ENCODE results near the gene DLG5. TPM values are rescaled to one million over a fixed set of nuclear protein-coding genes. Genes with fewer than 3 reads are reported as not detected.

The DLG5 gene
- total and polyA plus RNA-seq, 9 of the 15 experiments (the other 6 are each of a cell fraction or from before 2014, with no cell fraction given): 1.4 to 26.8 (median 11.2) TPM

GRCh38 chr10:77819210-77820112 is 107.1 kb downstream of the DLG5 start:
- no peaks in the 10 kb centered on the region for H3K27me3 ChIP-seq (ENCODE audit: control insufficient read depth in 2 of 2, insufficient read depth in 2 of 2, low read length in 2 of 2)
- H3K27ac ChIP-seq (ENCODE audit: extremely low read depth, low read depth, low read length): no peak overlapping the region
- POLR2A ChIA-PET: interaction anchor here (0.7 to 1.4 kb wide), 3 partner anchors 10 to 13 kb away, joined by 3 to 4 read pairs (median 4); no protein-coding TSS in a partner anchor
- no peak for FAIRE-seq
- 0 out of 5 replicates have a peak, but pooled peaks cover 0 to 3% of the 10 kb centered on the region in 2 experiments for H3K4me1 ChIP-seq (replicated peaks in 1 of 2; ENCODE audit: control insufficient read depth in 2 of 2, insufficient read depth in 2 of 2, low read length in 2 of 2)
- H3K9ac ChIP-seq (ENCODE audit: insufficient read depth in 1 of 2, low read depth in 2 of 2, low read length in 2 of 2): no peak overlapping the region
- ATAC-seq: no peak
- H3K4me2 ChIP-seq (ENCODE audit: insufficient read depth, low read length): no peak overlapping the region
- CTCF ChIA-PET (ENCODE audit: low intra/inter-chr PET ratio): no interaction called here
- H3K4me3 ChIP-seq: no peak overlapping the region
- no TSS peak for BruUV-seq (replicated peaks)
- DNase-seq (ENCODE audit: extremely low read depth in 1 of 4, low spot score in 3 of 4): no peak
- no peaks in the 10 kb centered on the region for H3K9me3 ChIP-seq (replicated peaks; ENCODE audit: control insufficient read depth, insufficient read depth, low read depth, low read length)
- in situ Hi-C loops (cut with MboI): no loop called here
- peaks cover 2% of the 10 kb centered on the region for H3K9me1 ChIP-seq (ENCODE audit: control insufficient read depth, insufficient read depth, low read length)
- intact Hi-C loops (cut with micrococcal nuclease): no loop called here
- peaks cover 75% of the 10 kb centered on the region for H3K36me3 ChIP-seq (ENCODE audit: control insufficient read depth, insufficient read depth, low read length)
- TF ChIP-seq, protein P1, sequence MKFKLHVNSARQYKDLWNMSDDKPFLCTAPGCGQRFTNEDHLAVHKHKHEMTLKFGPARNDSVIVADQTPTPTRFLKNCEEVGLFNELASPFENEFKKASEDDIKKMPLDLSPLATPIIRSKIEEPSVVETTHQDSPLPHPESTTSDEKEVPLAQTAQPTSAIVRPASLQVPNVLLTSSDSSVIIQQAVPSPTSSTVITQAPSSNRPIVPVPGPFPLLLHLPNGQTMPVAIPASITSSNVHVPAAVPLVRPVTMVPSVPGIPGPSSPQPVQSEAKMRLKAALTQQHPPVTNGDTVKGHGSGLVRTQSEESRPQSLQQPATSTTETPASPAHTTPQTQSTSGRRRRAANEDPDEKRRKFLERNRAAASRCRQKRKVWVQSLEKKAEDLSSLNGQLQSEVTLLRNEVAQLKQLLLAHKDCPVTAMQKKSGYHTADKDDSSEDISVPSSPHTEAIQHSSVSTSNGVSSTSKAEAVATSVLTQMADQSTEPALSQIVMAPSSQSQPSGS (CRISPR knock-in tag; IDR thresholded peaks at IDR 0.05): no peak
- no peaks in the 10 kb centered on the region for H3K79me2 ChIP-seq (ENCODE audit: control insufficient read depth, insufficient read depth, low read length)
- WGBS (ENCODE audit: insufficient coverage, low coverage, missing lambda C conversion rate): 87% methylated on average over 20 of the region's 20 CpGs
- 0 out of 2 replicates have a peak, but pooled peaks cover 3% of the 10 kb centered on the region for H4K20me1 ChIP-seq (replicated peaks; ENCODE audit: control insufficient read depth, insufficient read depth, low read length)
- no peak overlapping the region for H2AFZ ChIP-seq (ENCODE audit: low read depth, low read length)

GRCh38 chr10:77818378-77818777 is 108.2 kb downstream of the DLG5 start:
- no TSS peak for BruUV-seq (replicated peaks)
- no peak overlapping the region for H3K9ac ChIP-seq (ENCODE audit: insufficient read depth in 1 of 2, low read depth in 2 of 2, low read length in 2 of 2)
- DNase-seq (ENCODE audit: extremely low read depth in 1 of 4, low spot score in 3 of 4) (no peak), ATAC-seq (no peak), FAIRE-seq (no peak)
- 0 out of 2 replicates have a peak, but pooled peaks cover 3% of the 10 kb centered on the region for H4K20me1 ChIP-seq (replicated peaks; ENCODE audit: control insufficient read depth, insufficient read depth, low read length)
- no peaks in the 10 kb centered on the region for H3K79me2 ChIP-seq (ENCODE audit: control insufficient read depth, insufficient read depth, low read length)
- H3K4me3 ChIP-seq: no peak overlapping the region
- no peaks in the 10 kb centered on the region for H3K27me3 ChIP-seq (ENCODE audit: control insufficient read depth in 2 of 2, insufficient read depth in 2 of 2, low read length in 2 of 2)
- in situ Hi-C loops (cut with MboI): no loop called here
- POLR2A ChIA-PET: interaction anchor here (0.7 to 1.4 kb wide), 3 partner anchors 9 to 18 kb away, joined by 3 to 4 read pairs (median 3); no protein-coding TSS in a partner anchor
- CTCF ChIA-PET (ENCODE audit: low intra/inter-chr PET ratio): no interaction called here
- 72% methylated on average over 4 of the region's 4 CpGs for WGBS (ENCODE audit: insufficient coverage, low coverage, missing lambda C conversion rate)
- TF ChIP-seq ZNF282 (CRISPR knock-in tag; IDR thresholded peaks at IDR 0.05) (no peak), TOE1 (IDR thresholded peaks at IDR 0.05; ENCODE audit: borderline replicate concordance) (no peak), TOE1 (CRISPR knock-in tag; IDR thresholded peaks at IDR 0.05; ENCODE audit: borderline replicate concordance, low read depth) (no peak)
- TF ChIP-seq, protein P2, sequence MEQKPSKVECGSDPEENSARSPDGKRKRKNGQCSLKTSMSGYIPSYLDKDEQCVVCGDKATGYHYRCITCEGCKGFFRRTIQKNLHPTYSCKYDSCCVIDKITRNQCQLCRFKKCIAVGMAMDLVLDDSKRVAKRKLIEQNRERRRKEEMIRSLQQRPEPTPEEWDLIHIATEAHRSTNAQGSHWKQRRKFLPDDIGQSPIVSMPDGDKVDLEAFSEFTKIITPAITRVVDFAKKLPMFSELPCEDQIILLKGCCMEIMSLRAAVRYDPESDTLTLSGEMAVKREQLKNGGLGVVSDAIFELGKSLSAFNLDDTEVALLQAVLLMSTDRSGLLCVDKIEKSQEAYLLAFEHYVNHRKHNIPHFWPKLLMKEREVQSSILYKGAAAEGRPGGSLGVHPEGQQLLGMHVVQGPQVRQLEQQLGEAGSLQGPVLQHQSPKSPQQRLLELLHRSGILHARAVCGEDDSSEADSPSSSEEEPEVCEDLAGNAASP (IDR thresholded peaks at IDR 0.05): no peak
- 0 out of 5 replicates have a peak, but pooled peaks cover 0 to 3% of the 10 kb centered on the region in 2 experiments for H3K4me1 ChIP-seq (replicated peaks in 1 of 2; ENCODE audit: control insufficient read depth in 2 of 2, insufficient read depth in 2 of 2, low read length in 2 of 2)
- no peak overlapping the region for H3K27ac ChIP-seq (ENCODE audit: extremely low read depth, low read depth, low read length)
- no peaks in the 10 kb centered on the region for H3K9me1 ChIP-seq (ENCODE audit: control insufficient read depth, insufficient read depth, low read length)
- no peaks in the 10 kb centered on the region for H3K9me3 ChIP-seq (replicated peaks; ENCODE audit: control insufficient read depth, insufficient read depth, low read depth, low read length)
- H3K4me2 ChIP-seq (ENCODE audit: insufficient read depth, low read length): no peak overlapping the region
- intact Hi-C loops (cut with micrococcal nuclease): no loop called here
- peaks cover 73% of the 10 kb centered on the region for H3K36me3 ChIP-seq (ENCODE audit: control insufficient read depth, insufficient read depth, low read length)
- no peak overlapping the region for H2AFZ ChIP-seq (ENCODE audit: low read depth, low read length)
